Esophagus (tissue), 2 donors: Measurements from ENCODE around the gene CDH24. TPM values are rescaled to one million over a fixed set of nuclear protein-coding genes. Genes with fewer than 3 reads are reported as not detected.

ENCODE experiments used
- H3K27ac ChIP-seq, 2 donors: one replicate each; pipeline ENCODE4 v1.5.1; 2013; ENCODE audit warnings: low read depth in 2 of 2, mild to moderate bottlenecking in 2 of 2, inconsistent platforms in 1 of 2, low read length in 1 of 2, moderate library complexity in 1 of 2
- H3K27me3 ChIP-seq, 2 donors: one replicate each; pipeline ENCODE4 v1.6.1; 2013; ENCODE audit warnings: low read length in 2 of 2, control low read depth in 1 of 2, mild to moderate bottlenecking in 1 of 2; ENCODE audit not compliant: insufficient read depth in 2 of 2, control insufficient read depth in 1 of 2
- H3K36me3 ChIP-seq, 2 donors: one replicate each; pipeline ENCODE4 v1.6.1; 2013; ENCODE audit warnings: low read length in 1 of 2; ENCODE audit not compliant: control insufficient read depth in 2 of 2, insufficient read depth in 2 of 2
- H3K4me1 ChIP-seq, 2 donors: one replicate each; pipeline ENCODE4 v1.6.1; 2013; ENCODE audit warnings: low read length in 1 of 2; ENCODE audit not compliant: control insufficient read depth in 2 of 2, insufficient read depth in 2 of 2
- H3K4me3 ChIP-seq, 2 donors: one replicate each; pipeline ENCODE4 v1.5.1; 2013; ENCODE audit warnings: low read length in 2 of 2, mild to moderate bottlenecking in 2 of 2, low read depth in 1 of 2, moderate library complexity in 1 of 2
- H3K9me3 ChIP-seq, 2 donors: one replicate each; pipeline ENCODE4 v1.6.1; 2013; ENCODE audit warnings: mild to moderate bottlenecking in 2 of 2, low read depth in 1 of 2, low read length in 1 of 2, moderate library complexity in 1 of 2; ENCODE audit not compliant: control insufficient read depth in 2 of 2, insufficient read depth in 1 of 2
- WGBS, 2 donors: extraction: QIAGEN DNeasy Blood & Tissue Kit; methylation state at CpG; one replicate each; pipeline ENCODE4 v1.1.7; 2013; 5-methylcytosine and 5-hydroxymethylcytosine counted together
- polyA plus RNA-seq, 2 donors: library from polyadenylated mRNA; stranded (reverse); fragments of 200-250 nt; gene quantifications; one replicate each; pipeline ENCODE4 v1.2.3, GENCODE V29; 2013
- donor health status: healthy with polysubstance abuse.
- donor health status: Bipolar disorder and iron deficiency.

CDH24 gene
- polyA plus RNA-seq, 2 donors: 4.2 to 7.4 TPM

DNA sequence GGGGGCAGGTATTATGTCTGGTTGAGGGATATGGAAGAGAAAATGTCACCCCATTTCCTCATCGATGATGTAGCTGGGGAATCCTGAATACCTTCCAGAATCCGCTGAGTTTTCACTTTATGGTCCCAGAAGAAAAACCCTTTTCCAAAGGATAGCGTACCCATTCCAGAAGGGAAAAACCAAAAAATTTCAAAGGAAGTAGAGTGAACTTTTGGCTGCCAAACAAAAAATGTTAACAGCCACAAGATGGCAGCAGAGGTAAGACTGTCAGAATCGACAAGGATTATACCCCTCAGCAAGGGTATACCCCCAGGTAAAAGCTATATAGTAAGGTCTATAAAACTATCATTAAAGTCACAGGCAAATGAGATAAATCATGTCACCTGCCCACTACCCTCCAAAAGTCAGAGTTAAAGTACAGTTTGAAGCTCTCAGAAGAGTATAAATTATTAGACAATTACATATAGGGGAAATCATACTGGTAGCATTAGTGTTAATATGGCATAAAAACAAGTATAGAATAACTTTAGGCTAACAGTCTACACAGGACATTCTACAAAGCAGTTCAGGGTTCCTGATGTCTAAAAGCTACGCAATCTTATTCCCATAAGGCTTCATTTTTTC, 19.6 kb upstream of the CDH24 start:
- Histone ChIP-seq H3K4me1 (peaks cover 0 to 4% of the 10 kb centered on the region in 2 donors), H3K27ac (no peak overlapping the region), H3K4me3 (no peak overlapping the region), H3K27me3 (no peaks in the 10 kb centered on the region), H3K9me3 (no peaks in the 10 kb centered on the region), H3K36me3 (peaks cover 15 to 33% of the 10 kb centered on the region in 2 donors)
- 61 to 62% methylated on average over 5 of the region's 5 CpGs for WGBS, 2 donors

GRCh38 chr14:23074906-23075305, 17.6 kb upstream of the CDH24 start:
- H3K27me3 ChIP-seq: no peaks in the 10 kb centered on the region
- H3K4me3 ChIP-seq: no peak overlapping the region
- no peak overlapping the region for H3K27ac ChIP-seq
- WGBS, 2 donors: 92 to 100% methylated on average over 1 of the region's 1 CpG
- H3K4me1 ChIP-seq: peaks cover 0 to 5% of the 10 kb centered on the region in 2 donors
- H3K36me3 ChIP-seq: peaks cover 5 to 21% of the 10 kb centered on the region in 2 donors
- H3K9me3 ChIP-seq: no peaks in the 10 kb centered on the region

GRCh38 chr14:23071921-23072539, 14.7 kb upstream of the CDH24 start:
- peak overlapping the region in 1 of 2 donors; percentile 81 for H3K4me3 ChIP-seq
- H3K36me3 ChIP-seq: peaks cover 9 to 18% of the 10 kb centered on the region in 2 donors
- WGBS, 2 donors: 35 to 44% methylated on average over 5 of the region's 5 CpGs
- H3K4me1 ChIP-seq: peaks cover 0 to 5% of the 10 kb centered on the region in 2 donors
- no peaks in the 10 kb centered on the region for H3K9me3 ChIP-seq
- no peaks in the 10 kb centered on the region for H3K27me3 ChIP-seq
- peak overlapping the region; percentile 81 to 88 for H3K27ac ChIP-seq

GRCh38 chr14:23071244-23071920, 14.1 kb upstream of the CDH24 start:
- Histone ChIP-seq H3K4me1 (peaks cover 0 to 5% of the 10 kb centered on the region in 2 donors), H3K27me3 (no peaks in the 10 kb centered on the region), H3K9me3 (no peaks in the 10 kb centered on the region), H3K27ac (peak overlapping the region; percentile 88 to 93), H3K4me3 (peak overlapping the region; percentile 66 to 81), H3K36me3 (peaks cover 12 to 23% of the 10 kb centered on the region in 2 donors)
- WGBS, 2 donors: 1% methylated on average over 14 of the region's 14 CpGs

DNA sequence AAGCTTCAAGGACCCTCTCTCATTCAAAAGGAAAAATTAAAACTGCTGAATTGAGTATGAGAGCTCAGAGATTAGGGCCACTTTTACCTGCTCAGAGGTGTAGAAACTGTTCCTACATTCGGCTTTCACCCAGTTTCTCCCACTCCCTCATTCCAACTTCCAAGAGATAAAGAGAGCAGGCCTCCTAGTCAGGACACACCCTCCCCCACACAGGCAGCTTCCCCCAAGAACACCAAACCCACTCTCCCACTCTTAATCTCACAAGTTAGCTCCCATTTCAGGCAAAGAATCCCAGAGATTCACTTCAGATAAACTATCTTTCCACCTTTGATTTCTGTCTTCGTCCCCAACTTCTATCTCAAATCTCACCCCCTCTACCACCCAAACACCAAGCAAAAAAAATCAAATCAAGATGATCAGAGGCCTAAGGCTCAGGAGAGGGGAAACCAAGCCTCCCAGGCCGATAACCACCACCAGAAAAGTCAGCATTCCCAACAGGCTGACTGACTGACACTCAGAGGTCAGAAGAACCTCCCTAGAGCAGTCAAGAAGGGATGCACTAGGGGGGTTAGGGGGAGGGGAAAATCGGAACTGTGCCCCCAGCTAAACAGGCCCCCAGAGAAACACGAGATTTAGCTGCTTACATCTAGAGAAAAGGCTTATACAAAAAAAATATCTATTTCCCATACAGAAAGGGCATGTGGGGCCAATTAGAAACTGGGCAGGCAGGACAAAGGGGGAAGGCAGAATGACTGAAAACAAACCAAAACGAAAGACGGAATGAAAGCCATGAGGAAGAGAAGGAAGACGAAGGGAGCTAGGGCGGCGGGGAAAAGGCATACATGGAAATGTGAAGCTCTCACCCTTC, 13.2 kb upstream of the CDH24 start:
- peak overlapping the region; percentile 17 to 50 for H3K27ac ChIP-seq
- H3K36me3 ChIP-seq: peaks cover 16 to 20% of the 10 kb centered on the region in 2 donors
- H3K4me1 ChIP-seq: peaks cover 0 to 5% of the 10 kb centered on the region in 2 donors
- H3K9me3 ChIP-seq: no peaks in the 10 kb centered on the region
- 10 to 13% methylated on average over 10 of the region's 10 CpGs for WGBS, 2 donors
- H3K27me3 ChIP-seq: no peaks in the 10 kb centered on the region
- peak overlapping the region; percentile 29 to 81 for H3K4me3 ChIP-seq

GRCh38 chr14:23069413-23069806, 12.1 kb upstream of the CDH24 start:
- peaks cover 16 to 20% of the 10 kb centered on the region in 2 donors for H3K36me3 ChIP-seq

GRCh38 chr14:23068789-23069412, 11.6 kb upstream of the CDH24 start:
- no peaks in the 10 kb centered on the region for H3K9me3 ChIP-seq
- peaks cover 0 to 5% of the 10 kb centered on the region in 2 donors for H3K4me1 ChIP-seq
- H3K27me3 ChIP-seq: no peaks in the 10 kb centered on the region
- no peak overlapping the region for H3K27ac ChIP-seq
- H3K4me3 ChIP-seq: no peak overlapping the region
- peaks cover 21 to 25% of the 10 kb centered on the region in 2 donors for H3K36me3 ChIP-seq
- 28 to 31% methylated on average over 8 of the region's 8 CpGs for WGBS, 2 donors

More at GRCh38 chr14:23069413-23069806, 12.1 kb upstream of the CDH24 start:
- Histone ChIP-seq H3K27me3 (no peaks in the 10 kb centered on the region), H3K27ac (no peak overlapping the region), H3K4me3 (no peak overlapping the region), H3K9me3 (no peaks in the 10 kb centered on the region), H3K4me1 (peaks cover 0 to 5% of the 10 kb centered on the region in 2 donors)
- WGBS, 2 donors: 83 to 86% methylated on average over 4 of the region's 4 CpGs

DNA sequence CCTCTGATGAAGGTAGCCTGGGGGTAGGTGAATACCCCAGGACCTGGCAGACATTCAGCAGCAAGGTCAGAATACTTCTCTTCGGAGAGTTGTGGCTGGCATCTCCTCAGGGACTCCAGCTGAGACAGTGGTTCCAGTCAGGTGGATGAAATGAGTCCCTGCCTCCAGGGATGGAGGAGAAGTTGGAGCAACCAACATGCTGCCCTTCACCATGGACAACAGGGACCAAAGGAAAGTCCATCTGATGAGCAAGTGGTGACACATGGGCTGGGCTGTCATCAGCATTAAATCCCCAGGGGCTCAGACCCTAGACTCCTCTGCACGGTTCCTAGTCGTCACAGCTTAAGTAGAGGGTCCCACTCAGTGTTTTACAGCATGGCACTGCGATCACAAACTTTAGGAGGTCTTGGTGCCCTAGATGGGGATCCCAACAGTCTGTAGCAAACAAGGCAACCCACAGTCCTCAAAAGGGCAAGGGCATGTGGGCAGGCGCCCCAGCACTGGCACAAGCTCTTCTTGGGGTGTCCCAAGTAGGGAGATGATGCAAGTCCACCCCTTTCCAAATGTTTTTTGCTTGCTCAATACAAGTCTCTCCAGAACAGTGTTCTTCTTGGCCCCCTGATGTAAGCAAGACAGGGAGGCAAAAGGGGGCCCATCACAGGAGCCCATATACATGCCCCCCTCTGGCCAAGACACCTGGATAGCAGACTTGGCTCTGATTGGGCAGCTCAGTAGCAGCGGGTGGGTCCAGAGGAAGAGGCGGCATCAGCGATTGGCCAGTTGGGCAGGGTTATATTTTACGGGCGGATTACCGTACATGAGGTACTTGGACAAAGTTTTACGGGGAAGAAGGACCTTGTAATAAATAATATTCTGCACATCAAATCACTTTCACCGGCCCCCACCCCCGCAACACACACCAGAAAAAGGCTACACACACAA, 10.8 kb upstream of the CDH24 start:
- Histone ChIP-seq H3K36me3 (peaks cover 27 to 32% of the 10 kb centered on the region in 2 donors), H3K9me3 (no peaks in the 10 kb centered on the region), H3K27ac (no peak overlapping the region), H3K4me3 (no peak overlapping the region), H3K4me1 (peaks cover 0 to 5% of the 10 kb centered on the region in 2 donors), H3K27me3 (no peaks in the 10 kb centered on the region)
- WGBS, 2 donors: 76 to 80% methylated on average over 14 of the region's 14 CpGs
